ELR (cell line): ENCODE data around the gene UFSP1.
"Not testable (repeated sequence)": the region's sequence is repeated elsewhere in the genome, so short reads cannot be mapped to it uniquely, and the experiment has no call there.

ENCODE experiments used
- DNase-seq: peaks from one replicate; pipeline ENCODE4 v3.0.0-alpha.2; 2015; ENCODE audit warnings: low read depth

UFSP1 gene

GRCh38 chr7:100888988-100889750 lies at the start of gene UFSP1:
Gene UFSP1, minus strand, starts transcription at chr7:100889715. Its CDS starts 444 bp downstream, at chr7:100889271.
- DNase-seq, result no peak

- DNase-seq, result not testable (repeated sequence)
These were observed 46.7 kb upstream of the UFSP1 start for GRCh38 chr7:100936167-100936566.

- not testable (repeated sequence) for DNase-seq
These were observed 45.9 kb upstream of the UFSP1 start for GRCh38 chr7:100935381-100935780.

- no peak for DNase-seq
These were observed 44.2 kb upstream of the UFSP1 start for GRCh38 chr7:100933734-100934133.

GRCh38 chr7:100929808-100930174 lies 40.3 kb upstream of the UFSP1 start:
- no peak for DNase-seq

- DNase-seq, result not testable (repeated sequence)
These were observed 34.1 kb upstream of the UFSP1 start for GRCh38 chr7:100923616-100924015.

GRCh38 chr7:100921039-100921438 lies 31.5 kb upstream of the UFSP1 start:
- DNase-seq, result no peak

GRCh38 chr7:100919779-100920437 lies 30.4 kb upstream of the UFSP1 start:
- not testable (repeated sequence) for DNase-seq

GRCh38 chr7:100919335-100919734 lies 29.8 kb upstream of the UFSP1 start:
- DNase-seq, result not testable (repeated sequence)

- DNase-seq, result peak; percentile 25
These were observed 25.4 kb upstream of the UFSP1 start for GRCh38 chr7:100914879-100915447.

GRCh38 chr7:100914208-100914878 lies 24.8 kb upstream of the UFSP1 start:
- DNase-seq, result no peak

- no peak for DNase-seq
These were observed 22.0 kb upstream of the UFSP1 start for GRCh38 chr7:100911484-100911883.

GRCh38 chr7:100910443-100910842 lies 20.9 kb upstream of the UFSP1 start:
- DNase-seq, result not testable (repeated sequence)

GRCh38 chr7:100908512-100908911 lies 19.0 kb upstream of the UFSP1 start:
- no peak for DNase-seq

- DNase-seq, result no peak
These were observed 13.1 kb upstream of the UFSP1 start for GRCh38 chr7:100902638-100903037.

GRCh38 chr7:100901921-100902332 lies 12.4 kb upstream of the UFSP1 start:
- no peak for DNase-seq

GRCh38 chr7:100900978-100901377 lies 11.5 kb upstream of the UFSP1 start:
- DNase-seq, result no peak

GRCh38 chr7:100899432-100899831 lies 9.9 kb upstream of the UFSP1 start:
- no peak for DNase-seq

- no peak for DNase-seq
These were observed 8.4 kb upstream of the UFSP1 start for GRCh38 chr7:100897772-100898454.

- peak; percentile 35 for DNase-seq
These were observed 7.5 kb upstream of the UFSP1 start for GRCh38 chr7:100896732-100897608.
